ENCODE data around the gene NACA2.
A peak's percentile ranks its signal among the peaks of the same experiment; 100 is the strongest.
"Not testable (repeated sequence)": the region's sequence is repeated elsewhere in the genome, so short reads cannot be mapped to it uniquely, and the experiment has no call there.

Gene NACA2

DNA sequence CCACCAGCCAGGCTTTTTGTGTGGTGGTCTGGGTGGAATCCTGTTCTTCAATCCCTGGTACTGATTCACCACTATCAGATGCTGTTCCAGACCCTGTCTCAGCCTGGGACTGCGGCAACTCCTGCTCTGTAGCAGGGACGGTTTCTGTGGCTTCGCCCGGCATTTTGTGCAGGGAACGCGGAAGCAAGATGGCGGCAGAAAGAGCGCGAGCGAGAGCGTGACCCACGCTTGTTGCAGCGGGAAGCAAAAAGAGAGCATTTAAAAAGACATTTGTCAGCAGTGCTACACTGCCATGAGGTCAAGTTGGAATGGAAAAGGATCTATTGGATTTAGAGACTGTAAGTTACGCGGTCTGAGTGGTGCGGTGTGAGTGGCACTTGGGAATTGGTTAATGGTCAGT is at the start of gene NACA2:
NACA2 (minus strand) TSS at position 202 of the 400 bp plus-strand sequence; CDS start at position 163, 39 bp downstream.
- no peak for DNase-seq

DNA sequence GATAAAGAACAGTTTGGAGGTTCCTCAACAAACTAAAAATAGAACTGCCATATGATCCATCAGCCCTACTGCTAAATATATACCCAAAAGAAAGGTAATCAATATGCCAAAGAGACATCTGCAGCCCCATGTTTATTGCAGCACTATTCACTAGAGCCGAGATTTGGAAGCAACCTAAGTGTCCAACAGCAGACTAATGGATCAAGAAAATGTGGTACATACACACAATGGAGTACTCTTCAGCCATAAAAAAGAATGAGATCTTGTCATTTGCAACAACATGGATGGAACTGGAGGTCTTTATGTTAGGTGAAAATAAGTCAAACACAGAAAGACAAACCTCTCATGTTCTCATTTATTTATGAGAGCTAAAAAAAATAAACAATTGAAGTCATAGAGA is 48.8 kb upstream of the NACA2 start:
- no peak for DNase-seq

- no peak for DNase-seq
These were observed 47.1 kb upstream of the NACA2 start for GRCh38 chr17:61638087-61638486.

GRCh38 chr17:61635913-61636432 is 45.0 kb upstream of the NACA2 start:
- DNase-seq = peak; percentile 8

GRCh38 chr17:61634942-61635538 is 44.0 kb upstream of the NACA2 start:
- no peak for DNase-seq

- DNase-seq = no peak
These were observed 43.1 kb upstream of the NACA2 start for GRCh38 chr17:61634011-61634539.

- no peak for DNase-seq
These were observed 41.8 kb upstream of the NACA2 start for GRCh38 chr17:61632826-61633225.

DNA sequence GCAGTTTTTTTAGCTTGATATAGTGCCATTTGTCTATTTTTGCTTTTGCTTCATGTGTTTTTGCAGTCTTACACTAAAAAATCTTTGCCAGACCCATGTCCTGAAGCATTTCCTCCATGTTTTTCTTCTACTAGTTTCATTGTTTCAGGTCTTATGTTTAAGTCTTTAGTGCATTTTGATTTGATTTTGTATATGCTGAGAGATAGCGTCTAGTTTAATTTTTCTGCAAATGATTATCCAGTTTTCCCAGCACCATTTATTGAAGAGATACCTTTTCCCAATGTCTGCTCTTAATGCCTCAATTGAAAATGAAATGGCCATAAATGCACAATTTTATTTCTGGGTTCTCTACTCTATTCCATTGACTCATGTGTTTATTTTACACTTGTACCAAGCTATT is 40.8 kb upstream of the NACA2 start:
- DNase-seq = no peak

- not testable (repeated sequence) for DNase-seq
These were observed 37.1 kb upstream of the NACA2 start for GRCh38 chr17:61628158-61628557.

DNA sequence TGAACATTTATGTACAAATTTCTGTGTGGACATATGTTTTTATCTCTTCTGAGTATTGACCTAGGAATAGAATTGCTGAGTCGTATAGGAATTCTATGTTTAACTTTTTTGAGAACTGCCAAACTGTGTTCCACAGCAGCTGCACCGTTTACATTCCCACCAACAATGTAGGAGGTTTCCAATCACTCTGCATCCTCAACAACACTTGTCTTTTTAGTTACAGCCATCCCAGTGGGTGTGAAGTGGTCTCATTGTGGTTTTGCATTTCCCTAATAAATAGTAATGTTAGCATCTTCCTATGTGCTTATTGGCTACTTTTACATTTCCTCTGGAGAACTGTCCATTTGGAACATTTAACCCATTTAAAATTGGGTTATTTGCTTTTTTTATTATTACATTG is 36.6 kb upstream of the NACA2 start:
- no peak for DNase-seq

GRCh38 chr17:61627125-61627524 is 36.1 kb upstream of the NACA2 start:
- no peak for DNase-seq

- no peak for DNase-seq
These were observed 34.5 kb upstream of the NACA2 start for GRCh38 chr17:61625564-61625963.

DNA sequence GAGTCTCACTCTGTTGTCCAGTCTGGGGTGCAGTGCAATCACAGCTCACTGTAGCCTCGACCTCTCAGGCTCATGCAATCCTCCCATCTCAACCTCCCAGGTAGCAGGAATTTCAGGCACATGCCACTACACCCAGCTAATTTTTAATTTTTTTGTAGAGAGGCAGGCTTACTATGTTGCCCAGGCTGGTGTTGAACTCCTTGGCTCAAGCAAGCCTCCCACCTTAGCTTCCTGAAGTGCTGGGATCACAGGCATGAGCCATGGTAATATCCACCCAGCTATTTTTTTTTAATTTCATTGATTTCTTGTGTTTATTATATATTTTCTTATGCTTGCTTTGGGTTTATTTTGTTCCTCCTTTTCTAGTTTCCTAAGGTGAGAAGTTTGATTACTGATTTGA is 33.9 kb upstream of the NACA2 start:
- DNase-seq = no peak

DNA sequence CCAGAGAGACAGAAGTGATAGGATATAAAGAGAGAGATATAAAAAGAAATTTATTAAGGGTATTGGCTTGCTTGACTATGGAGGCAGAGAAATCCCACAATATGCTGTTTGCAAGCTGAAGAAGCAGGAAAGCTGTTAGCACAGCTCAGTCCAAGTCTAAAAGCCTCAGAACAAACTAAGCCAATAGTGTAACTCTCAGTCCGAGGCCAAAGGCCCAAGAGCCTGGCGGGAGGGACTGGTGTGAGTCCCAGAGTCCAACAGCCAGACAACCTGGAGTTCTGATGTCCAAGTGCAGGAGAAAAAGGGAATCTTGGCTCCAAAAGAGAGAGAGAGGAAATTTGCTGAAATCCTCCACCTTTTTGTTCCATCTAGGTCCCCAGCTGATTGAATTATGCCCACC is 30.3 kb upstream of the NACA2 start:
- no peak for DNase-seq

GRCh38 chr17:61619953-61620352 is 28.9 kb upstream of the NACA2 start:
- no peak for DNase-seq

- DNase-seq = no peak
These were observed 28.5 kb upstream of the NACA2 start for GRCh38 chr17:61619493-61619892.

- no peak for DNase-seq
These were observed 27.9 kb upstream of the NACA2 start for GRCh38 chr17:61618950-61619349.

- no peak for DNase-seq
These were observed 26.3 kb upstream of the NACA2 start for GRCh38 chr17:61617330-61617729.

DNA sequence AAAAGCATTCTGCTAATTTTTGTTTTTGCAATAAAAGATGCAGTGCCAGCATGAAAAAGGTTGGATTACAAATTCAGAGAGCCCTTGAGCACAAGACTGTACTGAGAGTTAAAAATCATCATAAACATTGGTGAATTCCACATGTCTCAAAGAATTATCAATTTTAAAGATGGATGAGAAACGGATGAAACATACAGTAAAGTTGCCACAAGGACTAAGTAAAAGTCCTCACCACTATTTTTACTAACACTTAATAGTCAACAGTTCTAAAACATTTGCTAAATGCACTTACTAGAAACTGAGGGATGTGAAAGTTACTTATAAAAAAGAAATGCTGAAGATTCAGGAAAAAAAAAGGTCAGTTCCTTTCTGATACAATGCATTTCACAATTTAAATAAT is 25.8 kb upstream of the NACA2 start:
- DNase-seq = no peak

DNA sequence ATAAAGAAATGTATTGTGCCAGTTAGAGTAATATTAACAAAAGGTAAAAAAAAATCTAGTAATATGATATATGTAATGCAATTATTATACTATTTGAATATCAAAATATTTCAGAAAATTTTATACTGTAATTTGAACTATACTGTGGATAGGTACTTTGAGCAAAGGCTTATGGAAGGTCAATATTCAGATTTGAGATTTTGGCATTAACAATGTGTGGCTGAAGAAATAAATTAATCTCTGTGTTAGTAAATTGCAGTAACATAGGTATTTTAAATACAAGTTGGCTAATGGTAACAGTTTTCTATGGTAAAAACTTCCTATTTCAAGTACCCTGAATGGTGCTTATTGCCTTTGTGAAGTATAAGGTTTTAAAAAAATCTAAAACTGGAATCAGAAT is 23.2 kb upstream of the NACA2 start:
- DNase-seq = no peak

GRCh38 chr17:61611323-61611722 is 20.3 kb upstream of the NACA2 start:
- DNase-seq = no peak

GRCh38 chr17:61605692-61606091 is 14.7 kb upstream of the NACA2 start:
- no peak for DNase-seq

DNA sequence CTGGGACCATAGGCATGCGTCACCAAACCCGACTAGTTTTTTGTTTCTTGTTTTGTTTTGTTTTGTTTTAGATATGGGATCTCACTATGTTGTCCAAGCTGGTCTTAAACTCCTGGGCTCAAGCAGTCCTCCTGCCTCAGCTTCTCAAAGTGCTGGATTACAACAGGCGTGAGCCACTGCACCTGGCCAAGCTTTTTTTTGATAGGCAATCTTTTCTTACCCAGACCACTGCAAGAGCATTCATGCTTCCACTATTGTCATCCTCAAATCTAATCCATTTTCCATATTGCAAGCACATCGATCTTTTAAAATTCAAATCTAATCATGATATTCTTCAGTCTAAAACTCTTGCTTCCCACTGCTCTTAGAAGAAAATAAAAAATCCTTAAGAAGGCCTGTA is 10.3 kb upstream of the NACA2 start:
- DNase-seq = no peak

DNA sequence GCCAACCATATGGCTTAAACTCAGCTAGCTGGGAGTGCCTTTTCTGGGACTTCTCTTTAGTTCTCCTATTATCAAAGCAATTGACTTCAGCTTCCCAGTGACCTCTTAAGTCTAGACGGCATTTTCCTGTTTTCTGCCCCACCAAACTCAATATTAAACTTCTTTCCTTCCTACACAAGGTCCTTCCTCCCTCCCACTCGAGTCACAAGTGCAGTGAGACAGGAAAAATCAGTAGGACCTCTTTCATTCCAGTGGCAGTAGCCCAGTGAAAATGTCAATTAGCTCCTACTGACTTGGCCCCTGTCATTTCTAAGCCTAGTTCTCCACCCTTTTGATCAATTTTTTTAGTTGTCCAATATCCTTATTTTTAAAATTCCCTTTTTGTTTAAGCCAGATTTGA is 9.6 kb upstream of the NACA2 start:
- no peak for DNase-seq

DNA sequence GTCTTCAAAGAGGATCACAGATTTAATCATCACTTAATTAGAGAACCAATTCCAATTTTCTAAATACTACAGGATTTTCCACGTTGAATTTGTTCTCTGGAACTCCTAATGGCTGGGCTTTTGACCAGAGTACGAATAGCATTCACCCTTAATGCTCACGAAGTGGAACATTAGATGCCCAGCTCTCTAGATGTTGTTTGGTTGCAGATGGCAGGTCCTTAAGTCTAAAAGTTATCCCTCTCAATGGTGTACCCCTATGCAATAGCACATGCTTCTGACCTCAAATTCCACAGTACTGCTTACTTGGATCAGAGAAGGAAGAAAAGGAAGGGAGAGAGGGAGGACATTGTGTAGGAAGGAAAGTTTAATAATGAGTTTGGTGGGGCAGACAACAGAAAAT is 8.6 kb upstream of the NACA2 start:
- no peak for DNase-seq
